Thyroid gland (tissue), 4 donors: ENCODE data around the gene MLLT1.

Experiments used
- CTCF ChIP-seq, 6 experiments: fragments of 200-600 bp in 3 of 6; fragments of 450-650 bp in 3 of 6; sonication (generic) in 3 of 6; IDR thresholded peaks; one replicate each; pipeline ENCODE4 v1.5.1; 2016 to 2019; ENCODE audit warnings: antibody characterized with exemption in 6 of 6, mild to moderate bottlenecking in 2 of 6, inconsistent platforms in 1 of 6, moderate library complexity in 1 of 6
- POLR2A ChIP-seq, 2 donors: fragments of 450-650 bp; IDR thresholded peaks; one replicate each; pipeline ENCODE4 v1.6.1; 2017; ENCODE audit warnings: antibody characterized with exemption in 2 of 2, mild to moderate bottlenecking in 2 of 2, moderate library complexity in 1 of 2

- TF ChIP-seq CTCF (IDR thresholded peaks at IDR 0.05) (no peak), POLR2A (IDR thresholded peaks at IDR 0.05) (no peak)
These were observed 52.4 kb downstream of the MLLT1 start for GRCh38 chr19:6227156-6227935.
